HUES64 (cell line): ENCODE measurements around the gene FARP2. TPM values are rescaled to one million over a fixed set of nuclear protein-coding genes. Genes with fewer than 3 reads are reported as not detected.

Experiments used
- H3K27ac ChIP-seq: 2 replicates; pipeline ENCODE4 v1.7.0; 2013; ENCODE audit warnings: low read depth, low read length, inconsistent platforms
- H3K27me3 ChIP-seq: 2 replicates; pipeline ENCODE4 v1.6.1; 2013; ENCODE audit warnings: mild to moderate bottlenecking, low read length; ENCODE audit not compliant: insufficient read depth
- H3K36me3 ChIP-seq: 2 replicates; pipeline ENCODE4 v1.6.1; 2013; ENCODE audit warnings: mild to moderate bottlenecking, low read length; ENCODE audit not compliant: insufficient read depth
- H3K4me1 ChIP-seq: 2 replicates; pipeline ENCODE4 v1.6.1; 2013; ENCODE audit warnings: mild to moderate bottlenecking, low read length, moderate library complexity; ENCODE audit not compliant: insufficient read depth
- H3K4me3 ChIP-seq: 2 replicates; pipeline ENCODE4 v1.5.1; 2013; ENCODE audit warnings: mild to moderate bottlenecking, low read length, moderate library complexity
- H3K9ac ChIP-seq: 2 replicates; pipeline ENCODE4 v1.6.1; 2013; ENCODE audit warnings: mild to moderate bottlenecking, low read depth, low read length
- H3K9me3 ChIP-seq: 2 replicates; pipeline ENCODE4 v1.6.1; 2013; ENCODE audit warnings: low read depth, low read length; ENCODE audit not compliant: insufficient read depth
- WGBS: fragments of 150-250, 120-280 bp; methylation state at CpG from one replicate; pipeline ENCODE4 v1.1.7; 2013; ENCODE audit warnings: missing lambda C conversion rate; 5-methylcytosine and 5-hydroxymethylcytosine counted together
- polyA plus RNA-seq, 2 experiments: library from polyadenylated mRNA; stranded (reverse); fragments of 50-300 nt; gene quantifications; one replicate each; pipeline ENCODE4 v1.2.3, GENCODE V29; 2013

The FARP2 gene, protein sequence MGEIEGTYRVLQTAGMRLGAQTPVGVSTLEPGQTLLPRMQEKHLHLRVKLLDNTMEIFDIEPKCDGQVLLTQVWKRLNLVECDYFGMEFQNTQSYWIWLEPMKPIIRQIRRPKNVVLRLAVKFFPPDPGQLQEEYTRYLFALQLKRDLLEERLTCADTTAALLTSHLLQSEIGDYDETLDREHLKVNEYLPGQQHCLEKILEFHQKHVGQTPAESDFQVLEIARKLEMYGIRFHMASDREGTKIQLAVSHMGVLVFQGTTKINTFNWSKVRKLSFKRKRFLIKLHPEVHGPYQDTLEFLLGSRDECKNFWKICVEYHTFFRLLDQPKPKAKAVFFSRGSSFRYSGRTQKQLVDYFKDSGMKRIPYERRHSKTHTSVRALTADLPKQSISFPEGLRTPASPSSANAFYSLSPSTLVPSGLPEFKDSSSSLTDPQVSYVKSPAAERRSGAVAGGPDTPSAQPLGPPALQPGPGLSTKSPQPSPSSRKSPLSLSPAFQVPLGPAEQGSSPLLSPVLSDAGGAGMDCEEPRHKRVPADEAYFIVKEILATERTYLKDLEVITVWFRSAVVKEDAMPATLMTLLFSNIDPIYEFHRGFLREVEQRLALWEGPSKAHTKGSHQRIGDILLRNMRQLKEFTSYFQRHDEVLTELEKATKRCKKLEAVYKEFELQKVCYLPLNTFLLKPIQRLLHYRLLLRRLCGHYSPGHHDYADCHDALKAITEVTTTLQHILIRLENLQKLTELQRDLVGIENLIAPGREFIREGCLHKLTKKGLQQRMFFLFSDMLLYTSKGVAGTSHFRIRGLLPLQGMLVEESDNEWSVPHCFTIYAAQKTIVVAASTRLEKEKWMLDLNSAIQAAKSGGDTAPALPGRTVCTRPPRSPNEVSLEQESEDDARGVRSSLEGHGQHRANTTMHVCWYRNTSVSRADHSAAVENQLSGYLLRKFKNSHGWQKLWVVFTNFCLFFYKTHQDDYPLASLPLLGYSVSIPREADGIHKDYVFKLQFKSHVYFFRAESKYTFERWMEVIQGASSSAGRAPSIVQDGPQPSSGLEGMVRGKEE
- 17.3 TPM for polyA plus RNA-seq (2013, experiment 1 of 2)
- 13.7 TPM for polyA plus RNA-seq (2013, experiment 2 of 2)

GRCh38 chr2:241355983-241356870 lies at the start of gene FARP2:
TSS of gene FARP2 (plus strand) at chr2:241356285. CDS start at chr2:241373108, 16,823 bp downstream.
- Histone ChIP-seq H3K4me1 (peaks cover 29% of the 10 kb centered on the region), H3K4me3 (peak within 1 kb of the TSS; percentile 88), H3K9ac (peak within 1 kb of the TSS; percentile 79), H3K27me3 (no peaks in the 10 kb centered on the region), H3K9me3 (no peaks in the 10 kb centered on the region), H3K27ac (peak within 1 kb of the TSS; percentile 77), H3K36me3 (peaks cover 35% of the 10 kb centered on the region)
- 1% methylated on average over 101 of the region's 101 CpGs for WGBS

- H3K9me3 ChIP-seq = no peaks in the 10 kb centered on the region
- no peaks in the 10 kb centered on the region for H3K27me3 ChIP-seq
- H3K9ac ChIP-seq = no peak overlapping the region
- no peaks in the 10 kb centered on the region for H3K36me3 ChIP-seq
- no peak overlapping the region for H3K27ac ChIP-seq
- peaks cover 16% of the 10 kb centered on the region for H3K4me1 ChIP-seq
- H3K4me3 ChIP-seq = no peak overlapping the region
- WGBS = 84% methylated on average over 6 of the region's 6 CpGs
Observed at GRCh38 chr2:241307055-241307454, 49.0 kb upstream of the FARP2 start.

GRCh38 chr2:241308267-241308666 lies 47.8 kb upstream of the FARP2 start:
- Histone ChIP-seq H3K9ac (no peak overlapping the region), H3K36me3 (no peaks in the 10 kb centered on the region), H3K4me3 (no peak overlapping the region), H3K27me3 (no peaks in the 10 kb centered on the region), H3K27ac (no peak overlapping the region), H3K9me3 (no peaks in the 10 kb centered on the region), H3K4me1 (peaks cover 16% of the 10 kb centered on the region; the same call in 1 of the 2 replicates)
- WGBS = 89% methylated on average over 5 of the region's 5 CpGs

- 95% methylated on average over 17 of the region's 18 CpGs for WGBS
- no peaks in the 10 kb centered on the region for H3K9me3 ChIP-seq
- no peak overlapping the region for H3K4me3 ChIP-seq
- H3K36me3 ChIP-seq = no peaks in the 10 kb centered on the region
- no peak overlapping the region for H3K27ac ChIP-seq
- H3K4me1 ChIP-seq = peaks cover 18% of the 10 kb centered on the region; the same call in 1 of the 2 replicates
- H3K27me3 ChIP-seq = no peaks in the 10 kb centered on the region
- no peak overlapping the region for H3K9ac ChIP-seq
Observed at GRCh38 chr2:241308832-241309500, 47.1 kb upstream of the FARP2 start.

GRCh38 chr2:241309684-241310117 lies 46.4 kb upstream of the FARP2 start:
- Histone ChIP-seq H3K27me3 (no peaks in the 10 kb centered on the region), H3K27ac (no peak overlapping the region), H3K36me3 (no peaks in the 10 kb centered on the region), H3K4me3 (no peak overlapping the region), H3K9ac (no peak overlapping the region), H3K9me3 (no peaks in the 10 kb centered on the region), H3K4me1 (peaks cover 21% of the 10 kb centered on the region; the same call in 1 of the 2 replicates)
- 77% methylated on average over 2 of the region's 2 CpGs for WGBS

DNA sequence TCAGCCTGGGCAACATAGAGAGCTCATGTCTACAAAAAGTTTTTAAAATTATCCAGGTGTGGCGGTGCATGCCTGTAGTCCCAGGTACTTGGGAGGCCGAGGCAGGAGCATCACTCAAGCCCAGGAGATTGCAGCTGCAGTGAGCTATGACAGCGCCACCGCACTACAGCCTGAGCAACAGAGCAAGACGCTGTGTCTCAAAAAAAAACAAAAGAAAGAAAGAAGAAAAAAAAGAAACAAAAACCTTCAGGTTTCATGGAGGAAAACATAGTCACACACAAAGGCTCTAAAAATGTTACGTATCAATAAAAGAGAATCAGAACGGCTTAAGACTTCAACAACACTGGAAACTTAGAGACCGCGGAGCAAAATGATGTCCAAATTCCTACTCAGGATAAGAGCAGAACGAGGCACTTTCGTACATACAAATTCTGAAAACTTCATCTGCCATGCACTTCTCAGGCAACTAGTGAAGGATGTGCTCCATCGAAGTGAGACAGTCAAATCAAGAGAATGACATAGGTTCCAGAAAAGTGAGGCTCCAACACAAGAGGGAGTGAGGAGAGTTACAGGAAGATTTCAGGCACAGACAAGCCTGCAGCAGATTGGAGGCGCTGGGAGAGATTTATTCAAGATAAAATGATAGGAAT lies 45.0 kb upstream of the FARP2 start:
- H3K4me1 ChIP-seq = peaks cover 21% of the 10 kb centered on the region; the same call in 1 of the 2 replicates
- no peaks in the 10 kb centered on the region for H3K9me3 ChIP-seq
- H3K27me3 ChIP-seq = no peaks in the 10 kb centered on the region
- H3K27ac ChIP-seq = no peak overlapping the region
- 95% methylated on average over 13 of the region's 13 CpGs for WGBS
- H3K4me3 ChIP-seq = no peak overlapping the region
- H3K36me3 ChIP-seq = no peaks in the 10 kb centered on the region
- H3K9ac ChIP-seq = no peak overlapping the region

- Histone ChIP-seq H3K9me3 (no peaks in the 10 kb centered on the region), H3K36me3 (no peaks in the 10 kb centered on the region), H3K9ac (no peak overlapping the region), H3K4me3 (no peak overlapping the region), H3K27ac (no peak overlapping the region), H3K4me1 (peaks cover 23% of the 10 kb centered on the region; the same call in 1 of the 2 replicates), H3K27me3 (no peaks in the 10 kb centered on the region)
- 88% methylated on average over 4 of the region's 4 CpGs for WGBS
Observed at GRCh38 chr2:241312082-241312481, 44.0 kb upstream of the FARP2 start.

- no peak overlapping the region for H3K27ac ChIP-seq
- WGBS = 93% methylated on average over 8 of the region's 8 CpGs
- peak overlapping the region; percentile 100; the same call in 1 of the 2 replicates for H3K9ac ChIP-seq
- no peaks in the 10 kb centered on the region for H3K9me3 ChIP-seq
- peaks cover 33% of the 10 kb centered on the region; the same call in 1 of the 2 replicates for H3K4me1 ChIP-seq
- no peaks in the 10 kb centered on the region for H3K27me3 ChIP-seq
- peaks cover 11% of the 10 kb centered on the region; the same call in 1 of the 2 replicates for H3K36me3 ChIP-seq
- H3K4me3 ChIP-seq = peak overlapping the region; percentile 95
Observed at GRCh38 chr2:241313543-241314095, 42.5 kb upstream of the FARP2 start.

GRCh38 chr2:241314226-241315092 lies 41.6 kb upstream of the FARP2 start:
- no peaks in the 10 kb centered on the region for H3K27me3 ChIP-seq
- peaks cover 13% of the 10 kb centered on the region; the same call in 1 of the 2 replicates for H3K36me3 ChIP-seq
- H3K9me3 ChIP-seq = no peaks in the 10 kb centered on the region
- H3K27ac ChIP-seq = peak overlapping the region; percentile 99
- peaks cover 33% of the 10 kb centered on the region; the same call in 1 of the 2 replicates for H3K4me1 ChIP-seq
- 6% methylated on average over 38 of the region's 38 CpGs for WGBS
- peak overlapping the region; percentile 100 for H3K9ac ChIP-seq
- peak overlapping the region; percentile 95 for H3K4me3 ChIP-seq
